B cell (primary cell): ENCODE measurements around the gene CCDC14.

Experiments
- CTCF ChIP-seq: fragments of 200-600 bp; IDR thresholded peaks from one replicate; pipeline ENCODE4 v1.8.0; 2022; ENCODE audit warnings: antibody characterized with exemption, mild to moderate bottlenecking
- EZH2 ChIP-seq: IDR thresholded peaks from 2 replicates; pipeline ENCODE4 v1.6.1; 2012; ENCODE audit warnings: borderline replicate concordance, low read depth, mild to moderate bottlenecking, moderate library complexity, low read length; ENCODE audit not compliant: insufficient read depth, poor library complexity, severe bottlenecking

DNA sequence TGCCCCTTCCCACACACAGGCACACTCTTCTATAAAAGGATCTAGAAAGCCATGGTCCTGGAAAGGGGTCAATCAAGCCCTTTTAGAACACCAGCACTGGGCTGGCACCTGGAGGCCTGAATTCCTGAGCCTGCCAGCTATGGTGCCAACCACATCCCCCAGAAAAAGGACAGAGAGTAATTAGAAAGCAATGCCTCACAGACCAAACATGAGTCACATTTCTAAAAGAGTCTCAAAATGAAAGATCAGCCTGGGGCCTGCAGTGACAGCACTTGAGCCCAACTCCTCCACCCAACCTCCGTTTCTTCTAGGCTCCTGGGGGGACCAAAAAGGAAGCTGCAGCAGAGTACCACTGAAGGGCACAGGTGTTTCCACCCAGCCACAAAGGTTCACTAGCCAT lies 91.0 kb downstream of the CCDC14 start:
- no peak for TF ChIP-seq EZH2
- TF ChIP-seq CTCF = no peak
